GM18526 (cell line): ENCODE data around the gene ADGRV1.

Source experiments
- POLR2A ChIP-seq: IDR thresholded peaks from 3 replicates; pipeline ENCODE4 v1.6.1; 2011; ENCODE audit not compliant: insufficient read length; ENCODE audit errors: extremely low read depth

The ADGRV1 gene

DNA sequence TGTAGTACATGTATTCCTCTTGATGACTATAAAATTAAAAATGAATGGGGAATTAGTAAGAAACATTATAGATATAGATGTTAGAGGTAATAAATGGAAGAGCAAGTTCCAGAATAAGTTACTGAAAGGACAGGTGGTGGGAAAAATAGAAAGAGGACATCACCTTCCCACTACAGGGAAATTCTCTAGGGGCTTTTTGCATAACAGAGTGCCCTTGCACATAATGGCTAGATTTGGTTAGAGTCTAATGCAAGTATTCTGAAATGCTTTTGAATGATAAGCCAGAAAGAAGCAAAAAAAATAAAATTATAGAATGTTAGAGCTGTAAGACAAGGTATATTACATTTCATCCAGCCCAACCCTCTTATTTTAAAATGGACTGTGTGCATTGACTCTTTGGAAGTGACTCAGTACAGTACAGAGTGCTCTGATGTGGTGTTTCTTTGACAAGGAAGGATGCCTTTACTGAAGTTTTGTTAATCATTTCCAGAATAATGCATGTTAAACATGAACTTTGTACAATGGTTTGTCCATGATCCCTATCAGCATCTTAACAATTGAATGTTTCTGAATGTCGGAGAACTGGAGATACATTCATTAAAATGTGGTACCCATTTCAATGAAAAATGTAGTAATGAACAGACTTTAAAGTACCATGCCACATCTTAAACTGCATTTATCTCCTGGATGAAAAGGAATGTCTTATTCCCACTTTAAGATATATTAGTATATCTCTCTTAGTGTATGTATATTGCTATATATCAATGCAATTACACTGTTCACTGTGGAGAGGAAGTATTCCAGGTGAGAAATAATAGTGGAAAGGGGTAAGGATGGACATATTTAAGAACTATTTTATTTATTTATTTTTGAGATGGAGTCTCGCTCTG lies 391.1 kb downstream of the ADGRV1 start:
- no peak for TF ChIP-seq POLR2A

- no peak for TF ChIP-seq POLR2A
Measured at GRCh38 chr5:90955001-90955635, 396.5 kb downstream of the ADGRV1 start.

GRCh38 chr5:90956511-90957097 lies 398.0 kb downstream of the ADGRV1 start:
- TF ChIP-seq POLR2A: no peak

DNA sequence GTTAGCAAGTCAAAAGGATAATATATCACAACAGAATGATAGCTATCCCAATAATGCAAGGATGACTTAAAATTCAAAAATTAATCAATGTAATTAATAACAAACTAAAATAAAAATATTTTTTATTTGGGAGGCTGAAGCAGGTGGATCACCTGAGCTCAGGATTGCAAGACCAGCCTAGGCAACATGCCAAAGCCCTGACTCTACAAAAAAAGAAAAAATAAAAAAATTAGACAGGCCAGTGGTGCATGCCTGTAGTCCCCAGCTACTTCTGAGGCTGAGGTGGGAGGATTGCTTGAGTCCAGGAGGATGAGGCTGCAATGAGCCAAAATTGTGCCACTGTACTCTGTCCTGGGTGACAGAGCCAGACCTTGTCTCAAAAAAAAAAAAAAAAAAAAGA lies 399.3 kb downstream of the ADGRV1 start:
- no peak for TF ChIP-seq POLR2A

GRCh38 chr5:90959262-90959661 lies 400.7 kb downstream of the ADGRV1 start:
- no peak for TF ChIP-seq POLR2A

DNA sequence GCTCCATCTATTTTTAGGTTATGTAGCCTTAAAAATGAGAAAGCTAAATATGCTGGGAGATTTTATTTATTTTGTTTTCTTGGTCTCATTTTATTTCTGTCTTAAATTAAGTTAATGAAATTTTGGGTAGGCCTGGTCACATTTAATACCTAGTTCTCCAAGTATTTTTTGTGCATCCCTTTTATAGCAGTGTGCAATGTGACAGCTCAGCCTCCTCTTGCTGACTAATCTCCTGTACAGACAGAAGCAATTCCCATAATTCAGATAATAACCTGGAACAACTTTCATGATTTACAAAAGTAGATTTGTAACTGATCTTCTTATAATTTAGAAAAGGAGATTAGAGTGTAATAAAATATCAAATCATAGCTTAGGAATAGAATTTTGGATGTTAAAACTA lies 403.9 kb downstream of the ADGRV1 start:
- TF ChIP-seq POLR2A: no peak

DNA sequence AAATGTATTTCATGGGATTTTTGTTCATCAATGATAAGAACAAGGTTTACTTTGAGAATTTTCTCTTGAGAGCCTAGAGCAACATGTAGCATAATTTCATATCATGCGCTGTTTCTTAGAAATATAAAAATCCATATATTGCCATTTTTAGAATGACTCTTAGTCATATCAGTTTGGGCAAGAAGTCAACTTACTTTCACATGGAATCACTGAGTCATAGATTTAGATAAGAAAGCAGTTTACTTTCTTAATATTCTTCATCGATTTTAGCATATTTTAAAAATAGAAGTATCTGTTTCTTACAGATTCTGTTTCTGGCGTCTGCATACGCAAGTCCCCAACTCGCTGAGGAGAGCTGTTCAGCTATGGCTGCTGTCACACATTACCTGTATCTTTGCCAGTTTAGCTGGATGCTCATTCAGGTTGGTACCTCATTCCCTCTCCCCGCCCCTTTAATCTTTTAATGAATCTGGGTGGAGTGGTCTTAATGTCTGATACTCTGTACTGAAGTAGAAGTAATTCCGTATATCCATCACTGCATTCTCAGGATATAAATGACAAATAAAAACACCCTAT lies 406.6 kb downstream of the ADGRV1 start:
- no peak for TF ChIP-seq POLR2A

DNA sequence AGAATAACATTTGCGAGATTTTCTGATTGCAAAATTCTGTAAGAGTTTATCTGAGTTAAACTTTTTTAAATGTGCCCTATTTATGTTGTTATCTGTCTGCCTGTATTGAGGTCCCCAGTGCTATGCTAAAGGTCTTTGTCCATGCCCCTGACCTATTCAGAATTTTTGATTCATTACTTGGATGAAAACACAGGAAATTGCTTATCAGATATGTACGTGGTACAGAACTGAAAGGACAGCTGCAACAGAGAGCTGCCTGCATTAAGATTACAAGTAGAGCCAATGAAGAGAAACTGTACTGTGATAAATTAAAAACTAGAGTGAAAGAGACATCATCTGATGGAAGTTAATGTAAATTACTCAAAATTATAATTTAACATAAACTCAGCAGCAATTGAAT lies 408.8 kb downstream of the ADGRV1 start:
- TF ChIP-seq POLR2A: no peak

DNA sequence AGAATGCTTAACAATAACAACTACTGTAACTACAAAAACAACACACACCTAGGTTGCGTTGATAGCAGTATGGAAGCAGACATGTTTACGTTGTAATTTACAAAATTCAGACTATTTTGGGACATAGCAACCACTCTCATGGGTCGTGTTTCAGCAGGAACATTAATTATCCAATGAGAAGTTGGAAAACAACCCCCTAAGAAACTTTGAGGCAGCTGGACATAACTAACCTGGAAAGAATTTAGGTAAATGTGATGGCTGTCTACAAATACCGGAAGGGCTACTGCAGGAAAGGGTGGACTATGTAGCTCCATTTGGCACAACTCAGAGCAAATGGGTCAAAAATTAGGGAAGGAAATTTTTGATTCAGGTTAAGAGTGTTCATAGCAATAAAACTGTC lies 409.3 kb downstream of the ADGRV1 start:
- no peak for TF ChIP-seq POLR2A

- TF ChIP-seq POLR2A: no peak
Measured at GRCh38 chr5:90968319-90968718, 409.7 kb downstream of the ADGRV1 start.

DNA sequence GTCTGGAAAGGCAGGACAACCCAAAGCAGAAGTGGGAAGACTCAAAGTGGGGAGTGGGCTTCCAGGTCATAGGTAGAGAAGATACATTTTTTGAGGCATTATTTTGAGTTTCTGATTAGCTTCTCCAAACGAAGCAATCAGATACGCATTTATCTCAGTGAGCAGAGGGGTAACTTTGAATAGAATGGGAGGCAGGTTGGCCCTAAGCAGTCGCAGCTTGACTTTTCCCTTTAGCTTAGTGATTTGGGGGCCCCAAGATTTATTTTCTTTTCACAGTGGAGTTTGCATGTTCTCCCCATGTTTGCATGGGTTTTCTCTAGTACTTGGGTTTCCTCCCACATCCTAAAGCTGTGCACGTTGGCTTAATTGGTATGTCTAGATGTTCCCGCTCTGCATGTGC lies 422.6 kb downstream of the ADGRV1 start:
- TF ChIP-seq POLR2A: no peak

DNA sequence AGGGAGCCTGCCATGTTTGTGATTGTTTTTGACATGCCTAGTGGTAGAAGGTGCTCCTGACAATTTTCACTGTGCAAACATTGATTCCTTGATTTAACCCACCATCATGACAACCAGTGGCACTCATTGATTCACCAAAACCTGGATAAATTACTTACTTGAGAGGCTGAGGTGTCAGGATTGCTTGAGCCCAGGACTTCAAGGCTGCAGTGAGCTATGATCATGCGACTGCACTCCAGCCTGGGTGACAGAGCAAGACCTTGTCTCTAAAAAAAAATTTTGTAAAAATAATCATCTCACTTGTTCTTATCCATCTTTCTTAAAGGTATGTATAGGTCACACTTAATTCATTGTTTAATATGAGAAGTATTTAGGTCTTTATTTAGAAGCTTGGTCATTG lies 423.2 kb downstream of the ADGRV1 start:
- TF ChIP-seq POLR2A: no peak

GRCh38 chr5:90982576-90982975 lies 424.0 kb downstream of the ADGRV1 start:
- TF ChIP-seq POLR2A: no peak

GRCh38 chr5:90983148-90983547 lies 424.6 kb downstream of the ADGRV1 start:
- no peak for TF ChIP-seq POLR2A

DNA sequence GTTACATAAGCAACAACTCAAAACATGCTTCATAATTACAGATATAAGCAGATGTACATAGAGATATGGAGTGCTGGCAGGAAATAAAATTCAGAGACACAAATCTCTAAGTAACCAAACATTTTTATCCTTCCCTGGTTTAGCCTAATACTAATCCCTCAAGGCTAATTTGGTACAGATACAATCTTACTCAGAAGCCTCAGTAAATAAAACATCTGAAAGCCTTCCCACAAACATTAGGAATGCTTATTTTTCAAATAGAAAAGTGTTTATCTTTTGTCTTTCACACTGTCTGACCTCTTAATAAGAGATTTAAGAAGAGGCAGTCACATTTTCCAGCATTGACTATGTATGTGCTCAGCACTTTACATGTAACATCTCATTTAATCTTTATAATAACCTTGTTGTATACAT lies 425.1 kb downstream of the ADGRV1 start:
- no peak for TF ChIP-seq POLR2A

DNA sequence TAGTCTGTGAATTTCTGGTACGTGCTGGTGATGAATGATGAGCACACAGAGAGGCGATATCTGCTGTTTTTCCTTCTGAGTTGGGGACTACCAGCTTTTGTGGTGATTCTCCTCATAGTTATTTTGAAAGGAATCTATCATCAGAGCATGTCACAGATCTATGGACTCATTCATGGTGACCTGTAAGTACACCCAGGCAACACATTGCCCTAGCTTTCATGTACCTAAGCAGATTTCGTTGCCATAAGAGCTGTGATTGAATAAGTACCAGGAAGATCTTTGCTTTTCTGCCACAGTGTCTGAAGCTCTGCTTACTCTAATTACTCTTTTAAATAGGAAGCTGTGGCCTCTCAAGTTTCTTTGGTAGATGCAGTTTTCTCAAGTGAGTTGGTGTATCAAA lies 426.7 kb downstream of the ADGRV1 start:
- TF ChIP-seq POLR2A: no peak
